HEK293 (cell line): Measurements from ENCODE around the gene LRP5.

Experiments used
- EGR2 ChIP-seq: fragments of 450-650 bp; formaldehyde crosslinking; IDR thresholded peaks from 2 replicates; pipeline ENCODE4 v1.5.1; 2016; ENCODE audit warnings: low read depth, missing biosample characterization, missing genetic modification characterization
- KLF16 ChIP-seq: fragments of 450-650 bp; formaldehyde crosslinking; IDR thresholded peaks from 2 replicates; pipeline ENCODE4 v1.5.1; 2017; ENCODE audit warnings: missing biosample characterization, missing genetic modification characterization
- ZBTB7A ChIP-seq: fragments of 450-650 bp; formaldehyde crosslinking; IDR thresholded peaks from 2 replicates; pipeline ENCODE4 v1.5.1; 2016; ENCODE audit warnings: low read depth, missing biosample characterization, missing genetic modification characterization
- ZNF175 ChIP-seq: fragments of 450-650 bp; formaldehyde crosslinking; IDR thresholded peaks from 2 replicates; pipeline ENCODE4 v1.5.1; 2016; ENCODE audit warnings: missing biosample characterization, missing genetic modification characterization
- ZNF202 ChIP-seq: fragments of 450-650 bp; formaldehyde crosslinking; IDR thresholded peaks from 2 replicates; pipeline ENCODE4 v1.5.1; 2016; ENCODE audit warnings: missing biosample characterization, missing genetic modification characterization, borderline replicate concordance
- ZNF24 ChIP-seq: fragments of 450-650 bp; formaldehyde crosslinking; IDR thresholded peaks from 2 replicates; pipeline ENCODE4 v1.5.1; 2016; ENCODE audit warnings: missing biosample characterization, missing genetic modification characterization
- ZNF302 ChIP-seq: fragments of 450-650 bp; formaldehyde crosslinking; IDR thresholded peaks from 2 replicates; pipeline ENCODE4 v1.5.1; 2016; ENCODE audit warnings: missing biosample characterization, missing genetic modification characterization, low read depth
- ZNF621 ChIP-seq: fragments of 450-650 bp; formaldehyde crosslinking; IDR thresholded peaks from 2 replicates; pipeline ENCODE4 v1.5.1; 2017; ENCODE audit warnings: missing biosample characterization, missing genetic modification characterization
- ZNF776 ChIP-seq: fragments of 450-650 bp; formaldehyde crosslinking; IDR thresholded peaks from 2 replicates; pipeline ENCODE4 v1.5.0; 2017; ENCODE audit warnings: missing biosample characterization, missing genetic modification characterization, borderline replicate concordance
- ZNF837 ChIP-seq: fragments of 450-650 bp; formaldehyde crosslinking; IDR thresholded peaks from 2 replicates; pipeline ENCODE4 v1.5.1; 2016; ENCODE audit warnings: missing biosample characterization, missing genetic modification characterization
- ZSCAN30 ChIP-seq: fragments of 450-650 bp; IDR thresholded peaks from 2 replicates; pipeline ENCODE4 v1.5.1; 2018; ENCODE audit warnings: missing biosample characterization, mild to moderate bottlenecking, missing genetic modification characterization, moderate library complexity
- TF ChIP-seq, protein P1 (sequence below): fragments of 450-650 bp; formaldehyde crosslinking; IDR thresholded peaks from 2 replicates; pipeline ENCODE4 v1.5.1; 2016; ENCODE audit warnings: missing biosample characterization, missing genetic modification characterization

DNA sequence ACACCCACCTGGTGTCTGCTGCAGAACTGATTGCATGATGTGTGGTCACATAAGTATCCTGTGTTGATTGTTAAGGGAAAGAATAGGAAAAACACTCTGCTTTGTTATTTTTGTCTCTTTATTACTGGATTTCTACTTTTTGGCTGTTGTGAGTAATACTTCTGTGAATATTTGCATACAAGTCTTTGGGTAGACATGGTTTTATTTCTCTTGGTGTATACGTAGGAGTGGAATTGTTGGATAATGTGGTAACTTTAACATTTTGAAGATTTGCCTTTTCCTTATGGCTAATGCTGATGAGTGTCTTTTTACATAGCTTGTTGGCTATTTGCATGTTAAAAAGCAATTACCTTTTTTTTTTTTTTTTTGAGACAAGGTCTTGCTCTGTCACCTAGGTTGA lies 161.3 kb downstream of the LRP5 start:
- TF ChIP-seq, protein P1, sequence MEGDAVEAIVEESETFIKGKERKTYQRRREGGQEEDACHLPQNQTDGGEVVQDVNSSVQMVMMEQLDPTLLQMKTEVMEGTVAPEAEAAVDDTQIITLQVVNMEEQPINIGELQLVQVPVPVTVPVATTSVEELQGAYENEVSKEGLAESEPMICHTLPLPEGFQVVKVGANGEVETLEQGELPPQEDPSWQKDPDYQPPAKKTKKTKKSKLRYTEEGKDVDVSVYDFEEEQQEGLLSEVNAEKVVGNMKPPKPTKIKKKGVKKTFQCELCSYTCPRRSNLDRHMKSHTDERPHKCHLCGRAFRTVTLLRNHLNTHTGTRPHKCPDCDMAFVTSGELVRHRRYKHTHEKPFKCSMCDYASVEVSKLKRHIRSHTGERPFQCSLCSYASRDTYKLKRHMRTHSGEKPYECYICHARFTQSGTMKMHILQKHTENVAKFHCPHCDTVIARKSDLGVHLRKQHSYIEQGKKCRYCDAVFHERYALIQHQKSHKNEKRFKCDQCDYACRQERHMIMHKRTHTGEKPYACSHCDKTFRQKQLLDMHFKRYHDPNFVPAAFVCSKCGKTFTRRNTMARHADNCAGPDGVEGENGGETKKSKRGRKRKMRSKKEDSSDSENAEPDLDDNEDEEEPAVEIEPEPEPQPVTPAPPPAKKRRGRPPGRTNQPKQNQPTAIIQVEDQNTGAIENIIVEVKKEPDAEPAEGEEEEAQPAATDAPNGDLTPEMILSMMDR (tag by site-specific recombination): no peak
- TF ChIP-seq ZNF621 (no peak), ZNF202 (tag by site-specific recombination) (no peak), ZSCAN30 (tag by site-specific recombination) (no peak), ZNF24 (tag by site-specific recombination) (no peak), ZNF837 (tag by site-specific recombination) (no peak), EGR2 (tag by site-specific recombination) (no peak), ZNF776 (tag by site-specific recombination) (no peak), KLF16 (tag by site-specific recombination) (no peak), ZNF302 (tag by site-specific recombination) (no peak), ZNF175 (no peak), ZBTB7A (tag by site-specific recombination) (no peak)
